IMR-90 (cell line): ENCODE results near the gene FAM217A. TPM values are rescaled to one million over a fixed set of nuclear protein-coding genes. Genes with fewer than 3 reads are reported as not detected.

Experiments used
- ATAC-seq: fragments of 200-7000 bp; cut with Tn5 transposase; 2 replicates; pipeline ENCODE4 v1.9.1; 2020; ENCODE audit warnings: low read depth, mild to moderate bottlenecking, moderate library complexity
- BruUV-seq: library from RNA; stranded (reverse); fragments of 400-500 nt; replicated peaks from 2 replicates; lab custom pipeline; 2021; lab: Mats Ljungman, UMichigan
- CTCF ChIA-PET: fragments of 300-600 bp; formaldehyde crosslinking; extraction: SDS; loops from one replicate; lab custom pipeline; 2021; ENCODE audit warnings: antibody characterized with exemption; lab: Yijun Ruan, JAX
- POLR2A ChIA-PET: fragments of 300-600 bp; sonication (Branson Sonifier 250); formaldehyde crosslinking; loops from one replicate; lab custom pipeline; 2022; ENCODE audit warnings: antibody characterized with exemption; ENCODE audit not compliant: unreplicated experiment; lab: Charles Lee
- DNase-seq: peaks from one replicate; pipeline ENCODE4 v3.0.0; 2013
- H2AFZ ChIP-seq: replicated peaks from 2 replicates; pipeline ENCODE3; 2013; ENCODE audit warnings: low read length, mild to moderate bottlenecking; ENCODE audit not compliant: poor library complexity
- H2AK5ac ChIP-seq: 2 replicates; pipeline ENCODE4 v1.6.1; 2013; ENCODE audit warnings: low read depth, low read length, inconsistent platforms
- H2AK9ac ChIP-seq: replicated peaks from 2 replicates; pipeline ENCODE3; 2013; ENCODE audit warnings: mild to moderate bottlenecking, low read depth, low read length, moderate library complexity; ENCODE audit not compliant: poor library complexity
- H2BK120ac ChIP-seq: 2 replicates; pipeline ENCODE4 v1.6.1; 2013; ENCODE audit warnings: low read depth, low read length, inconsistent platforms
- H2BK15ac ChIP-seq: 3 replicates; pipeline ENCODE4 v1.6.1; 2013; ENCODE audit warnings: low read depth, low read length, inconsistent platforms
- H2BK20ac ChIP-seq: 2 replicates; pipeline ENCODE4 v1.6.1; 2013; ENCODE audit warnings: low read depth, mild to moderate bottlenecking, inconsistent platforms, low read length, moderate library complexity
- H2BK5ac ChIP-seq: 2 replicates; pipeline ENCODE4 v1.6.1; 2013; ENCODE audit warnings: mild to moderate bottlenecking, low read depth, low read length, inconsistent platforms; ENCODE audit not compliant: poor library complexity, severe bottlenecking
- H3K14ac ChIP-seq: replicated peaks from 2 replicates; pipeline ENCODE4 v1.6.1; 2013; ENCODE audit warnings: low read depth, low read length, inconsistent platforms
- H3K18ac ChIP-seq: 2 replicates; pipeline ENCODE4 v1.6.1; 2013; ENCODE audit warnings: low read depth, low read length, control low read depth
- H3K23ac ChIP-seq: 2 replicates; pipeline ENCODE4 v1.6.1; 2013; ENCODE audit warnings: low read depth, low read length, inconsistent platforms
- H3K27ac ChIP-seq: 2 replicates; pipeline ENCODE4 v1.5.1; 2013; ENCODE audit warnings: mild to moderate bottlenecking, control low read depth, low read length; ENCODE audit not compliant: insufficient read depth
- H3K27me3 ChIP-seq: 2 replicates; pipeline ENCODE4 v1.6.1; 2013; ENCODE audit warnings: low read length; ENCODE audit not compliant: control insufficient read depth, insufficient read depth
- H3K36me3 ChIP-seq: 2 replicates; pipeline ENCODE4 v1.6.1; 2013; ENCODE audit warnings: low read length, mixed read lengths; ENCODE audit not compliant: control insufficient read depth, insufficient read depth
- H3K4ac ChIP-seq: 2 replicates; pipeline ENCODE4 v1.6.1; 2013; ENCODE audit warnings: low read depth, low read length, inconsistent platforms
- H3K4me1 ChIP-seq: 2 replicates; pipeline ENCODE4 v1.6.1; 2013; ENCODE audit warnings: low read length, mixed read lengths; ENCODE audit not compliant: control insufficient read depth, insufficient read depth
- H3K4me2 ChIP-seq: 2 replicates; pipeline ENCODE4 v1.6.1; 2013; ENCODE audit warnings: low read depth, mild to moderate bottlenecking, control low read depth, low read length, moderate library complexity
- H3K4me3 ChIP-seq: 2 replicates; pipeline ENCODE4 v1.5.1; 2013; ENCODE audit warnings: low read depth, mild to moderate bottlenecking, control low read depth, low read length, moderate library complexity; ENCODE audit not compliant: insufficient read depth
- H3K56ac ChIP-seq: 2 replicates; pipeline ENCODE4 v1.6.1; 2013; ENCODE audit warnings: low read length, inconsistent platforms; ENCODE audit not compliant: insufficient read depth; ENCODE audit errors: extremely low read depth
- H3K79me1 ChIP-seq, 2 experiments: 2 replicates each; pipeline ENCODE4 v1.6.1; 2013; ENCODE audit warnings: low read length in 2 of 2, inconsistent platforms in 1 of 2, low read depth in 1 of 2
- H3K9ac ChIP-seq: 2 replicates; pipeline ENCODE4 v1.6.1; 2013; ENCODE audit warnings: low read depth, low read length, control low read depth
- H3K9me1 ChIP-seq: 2 replicates; pipeline ENCODE4 v1.6.1; 2013; ENCODE audit warnings: low read length, inconsistent platforms; ENCODE audit not compliant: insufficient read depth
- H3K9me3 ChIP-seq: 2 replicates; pipeline ENCODE4 v1.6.1; 2013; ENCODE audit warnings: low read length; ENCODE audit not compliant: control insufficient read depth, insufficient read depth
- H4K20me1 ChIP-seq: 2 replicates; pipeline ENCODE4 v1.6.1; 2013; ENCODE audit warnings: low read length, inconsistent platforms; ENCODE audit not compliant: insufficient read depth
- H4K5ac ChIP-seq: 2 replicates; pipeline ENCODE4 v1.6.1; 2013; ENCODE audit warnings: mild to moderate bottlenecking, low read depth, low read length, control low read depth
- H4K8ac ChIP-seq, 2 experiments: 2 replicates each; pipeline ENCODE4 v1.6.1; 2013; ENCODE audit warnings: low read depth in 2 of 2, low read length in 2 of 2, control low read depth in 1 of 2, inconsistent platforms in 1 of 2
- H4K91ac ChIP-seq: 2 replicates; pipeline ENCODE4 v1.6.1; 2013; ENCODE audit warnings: low read depth, low read length, inconsistent platforms; ENCODE audit not compliant: insufficient read depth
- BHLHE40 ChIP-seq: fragments of 150-350 bp; IDR thresholded peaks from 2 replicates; pipeline ENCODE4 v1.6.1; 2016; ENCODE audit warnings: mild to moderate bottlenecking, low read depth, low read length
- CEBPB ChIP-seq: IDR thresholded peaks from 2 replicates; pipeline ENCODE4 v1.6.1; 2012; ENCODE audit warnings: low read depth, low read length, improper control_type of control experiment
- CHD1 ChIP-seq: IDR thresholded peaks from 2 replicates; pipeline ENCODE4 v1.6.1; 2012; ENCODE audit warnings: low read depth, low read length, improper control_type of control experiment
- CTCF ChIP-seq: conservative IDR thresholded peaks from 2 replicates; pipeline ENCODE4 v1.5.1; 2012; ENCODE audit warnings: mild to moderate bottlenecking, low read depth, low read length, improper control_type of control experiment
- FOS ChIP-seq: fragments of 150-350 bp; IDR thresholded peaks from 2 replicates; pipeline ENCODE4 v1.6.1; 2016; ENCODE audit warnings: low read depth, low read length
- MAZ ChIP-seq: IDR thresholded peaks from 2 replicates; pipeline ENCODE4 v1.6.1; 2012; ENCODE audit warnings: low read depth, mild to moderate bottlenecking, low read length, improper control_type of control experiment, moderate library complexity, borderline replicate concordance
- MXI1 ChIP-seq: IDR thresholded peaks from 2 replicates; pipeline ENCODE4 v1.6.1; 2012; ENCODE audit warnings: low read depth, mild to moderate bottlenecking, low read length, moderate library complexity, borderline replicate concordance
- NFE2L2 ChIP-seq: fragments of 150-350 bp; IDR thresholded peaks from 2 replicates; pipeline ENCODE4 v1.6.1; 2016; ENCODE audit warnings: low read depth, mild to moderate bottlenecking, low read length
- POLR2A ChIP-seq: IDR thresholded peaks from 2 replicates; pipeline ENCODE4 v1.6.1; 2012; ENCODE audit warnings: mild to moderate bottlenecking, low read depth, low read length
- RAD21 ChIP-seq: IDR thresholded peaks from 2 replicates; pipeline ENCODE4 v1.6.1; 2012; ENCODE audit warnings: low read length, improper control_type of control experiment
- RCOR1 ChIP-seq: IDR thresholded peaks from 2 replicates; pipeline ENCODE4 v1.6.1; 2012; ENCODE audit warnings: mild to moderate bottlenecking, low read length, improper control_type of control experiment; ENCODE audit not compliant: insufficient replicate concordance
- RFX5 ChIP-seq: IDR thresholded peaks from 2 replicates; pipeline ENCODE4 v1.8.0; 2012; ENCODE audit warnings: low read depth, mild to moderate bottlenecking, low read length, moderate library complexity
- dilution Hi-C: fragments of 300-500 bp; cut with HindIII; formaldehyde crosslinking; loops from one replicate; pipeline ENCODE4 v1.14.3; 2018; ENCODE audit warnings: low sequenced_read_pairs; ENCODE audit not compliant: unreplicated experiment
- in situ Hi-C: fragments of 300-500 bp; cut with MboI; formaldehyde crosslinking; loops from 3 replicates; pipeline ENCODE4 v1.14.3; 2019; ENCODE audit warnings: low sequenced_read_pairs, inconsistent platforms, mixed read lengths
- intact Hi-C: fragments of 100-400 bp; cut with micrococcal nuclease; formaldehyde crosslinking; loops from 2 replicates; pipeline ENCODE4 v1.10.0; 2022
- polyA plus RNA-seq, 3 experiments: library from polyadenylated mRNA; depleted of rRNA; stranded (reverse); fragments of >200 nt; gene quantifications; 2 replicates each; pipeline ENCODE4 v1.2.3, GENCODE V29; 2012; ENCODE audit warnings: low replicate concordance in 1 of 3
- total RNA-seq: library from RNA; depleted of rRNA; stranded (reverse); fragments of >200 nt; gene quantifications from 2 replicates; pipeline ENCODE4 v1.2.3, GENCODE V29; 2012
- TF ChIP-seq, protein P1 (sequence below): fragments of 150-350 bp; IDR thresholded peaks from 2 replicates; pipeline ENCODE4 v1.6.1; 2016; ENCODE audit warnings: low read depth, mild to moderate bottlenecking, low read length, moderate library complexity, borderline replicate concordance
- TF ChIP-seq, protein P2 (sequence below): fragments of 150-350 bp; IDR thresholded peaks from 2 replicates; pipeline ENCODE4 v1.6.1; 2017; ENCODE audit warnings: mild to moderate bottlenecking, antibody characterized with exemption, low read length, low read depth

FAM217A gene
- total and polyA plus RNA-seq, 2 of the 4 experiments (the other 2 are of a cell fraction): not detected

GRCh38 chr6:4028051-4028450 lies 50.9 kb downstream of the FAM217A start:
- dilution Hi-C loops: no loop called here
- no peak overlapping the region for H3K27ac ChIP-seq
- ATAC-seq: no peak

More at GRCh38 chr6:4028051-4028450, 50.9 kb downstream of the FAM217A start:
- H2AFZ ChIP-seq: no peak overlapping the region
- peaks cover 12% of the 10 kb centered on the region for H3K9me1 ChIP-seq
- no peak overlapping the region for H2AK9ac ChIP-seq
- in situ Hi-C loops: no loop called here
- H4K20me1 ChIP-seq: peaks cover 63% of the 10 kb centered on the region
- H3K27me3 ChIP-seq: no peaks in the 10 kb centered on the region
- intact Hi-C loops: no loop called here
- CTCF ChIA-PET: no interaction called here
- H3K14ac ChIP-seq: no peak overlapping the region
- no peak overlapping the region for H3K9ac ChIP-seq
- no peak overlapping the region for H4K91ac ChIP-seq
- DNase-seq: no peak
- H3K23ac ChIP-seq: no peak overlapping the region
- H3K4me3 ChIP-seq: no peak overlapping the region
- H3K36me3 ChIP-seq: peaks cover 10% of the 10 kb centered on the region
- H3K18ac ChIP-seq: no peak overlapping the region
- H2BK20ac ChIP-seq: no peak overlapping the region
- H2AK5ac ChIP-seq: no peak overlapping the region
- H3K4ac ChIP-seq: no peak overlapping the region
- no peak overlapping the region for H4K5ac ChIP-seq
- H2BK5ac ChIP-seq: no peak overlapping the region
- TF ChIP-seq, protein P1, sequence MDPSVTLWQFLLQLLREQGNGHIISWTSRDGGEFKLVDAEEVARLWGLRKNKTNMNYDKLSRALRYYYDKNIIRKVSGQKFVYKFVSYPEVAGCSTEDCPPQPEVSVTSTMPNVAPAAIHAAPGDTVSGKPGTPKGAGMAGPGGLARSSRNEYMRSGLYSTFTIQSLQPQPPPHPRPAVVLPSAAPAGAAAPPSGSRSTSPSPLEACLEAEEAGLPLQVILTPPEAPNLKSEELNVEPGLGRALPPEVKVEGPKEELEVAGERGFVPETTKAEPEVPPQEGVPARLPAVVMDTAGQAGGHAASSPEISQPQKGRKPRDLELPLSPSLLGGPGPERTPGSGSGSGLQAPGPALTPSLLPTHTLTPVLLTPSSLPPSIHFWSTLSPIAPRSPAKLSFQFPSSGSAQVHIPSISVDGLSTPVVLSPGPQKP: no peak
- TF ChIP-seq, protein P2, sequence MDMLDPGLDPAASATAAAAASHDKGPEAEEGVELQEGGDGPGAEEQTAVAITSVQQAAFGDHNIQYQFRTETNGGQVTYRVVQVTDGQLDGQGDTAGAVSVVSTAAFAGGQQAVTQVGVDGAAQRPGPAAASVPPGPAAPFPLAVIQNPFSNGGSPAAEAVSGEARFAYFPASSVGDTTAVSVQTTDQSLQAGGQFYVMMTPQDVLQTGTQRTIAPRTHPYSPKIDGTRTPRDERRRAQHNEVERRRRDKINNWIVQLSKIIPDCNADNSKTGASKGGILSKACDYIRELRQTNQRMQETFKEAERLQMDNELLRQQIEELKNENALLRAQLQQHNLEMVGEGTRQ: no peak
- TF ChIP-seq POLR2A (no peak), CHD1 (no peak), RCOR1 (no peak), NFE2L2 (no peak), CEBPB (no peak), RFX5 (no peak), FOS (no peak), CTCF (no peak), MXI1 (no peak), RAD21 (no peak), MAZ (no peak), BHLHE40 (no peak)
- H3K4me1 ChIP-seq: peaks cover 2% of the 10 kb centered on the region; the same call in 1 of the 2 replicates
- H2BK120ac ChIP-seq: no peak overlapping the region
- H3K56ac ChIP-seq: no peak overlapping the region
- no peak overlapping the region for H2BK15ac ChIP-seq
- POLR2A ChIA-PET: no interaction called here
- no TSS peak for BruUV-seq
- H3K4me2 ChIP-seq: no peak overlapping the region
- H4K8ac ChIP-seq: no peak overlapping the region
- peaks cover 28 to 58% of the 10 kb centered on the region in 2 experiments for H3K79me1 ChIP-seq
- no peaks in the 10 kb centered on the region for H3K9me3 ChIP-seq
